CD4-positive, alpha-beta T cell treated with Interferon alpha-2 for 1 hour (primary cell): ENCODE measurements around the gene SNX9.

Experiments
- DNase-seq, 2 donors: peaks; one replicate each; pipeline ENCODE4 v3.0.0-alpha.2; 2020 to 2022

Gene SNX9

DNA sequence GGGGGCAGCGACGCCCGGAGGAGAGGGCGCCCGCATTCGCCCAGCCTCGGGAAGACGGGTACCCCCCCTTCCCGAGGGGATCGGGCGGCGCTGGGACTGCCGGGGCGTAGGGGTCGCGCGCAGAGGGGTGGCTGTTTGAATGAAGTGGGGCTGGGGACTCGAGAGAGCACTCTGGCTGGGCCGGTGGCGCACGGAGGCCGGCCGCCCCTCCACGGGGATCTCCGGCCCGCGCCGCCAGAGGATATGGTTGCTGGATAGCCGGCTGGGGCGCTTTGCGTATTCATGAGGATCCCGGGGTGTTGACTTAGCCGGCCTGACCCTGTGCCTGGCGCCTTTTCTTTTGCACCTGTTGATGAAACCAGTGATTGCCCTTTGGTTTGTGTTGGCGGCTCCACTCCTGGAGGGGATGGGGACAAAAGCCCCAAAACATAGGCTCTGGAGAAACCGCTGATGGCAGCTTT is 159.1 kb downstream of the SNX9 start:
- peak in 1 of 2 donors; percentile 33 for DNase-seq

GRCh38 chr6:157982563-157983405 is 159.7 kb downstream of the SNX9 start:
- peak in 1 of 2 donors; percentile 29 for DNase-seq

- peak in 1 of 2 donors; percentile 31 for DNase-seq
Observed at GRCh38 chr6:157983406-157984119, 160.5 kb downstream of the SNX9 start.

- DNase-seq = no peak
Observed at GRCh38 chr6:157984128-157984527, 161.1 kb downstream of the SNX9 start.

- DNase-seq = no peak
Observed at GRCh38 chr6:157984686-157985225, 161.7 kb downstream of the SNX9 start.

GRCh38 chr6:157985378-157986155 is 162.5 kb downstream of the SNX9 start:
- no peak for DNase-seq

DNA sequence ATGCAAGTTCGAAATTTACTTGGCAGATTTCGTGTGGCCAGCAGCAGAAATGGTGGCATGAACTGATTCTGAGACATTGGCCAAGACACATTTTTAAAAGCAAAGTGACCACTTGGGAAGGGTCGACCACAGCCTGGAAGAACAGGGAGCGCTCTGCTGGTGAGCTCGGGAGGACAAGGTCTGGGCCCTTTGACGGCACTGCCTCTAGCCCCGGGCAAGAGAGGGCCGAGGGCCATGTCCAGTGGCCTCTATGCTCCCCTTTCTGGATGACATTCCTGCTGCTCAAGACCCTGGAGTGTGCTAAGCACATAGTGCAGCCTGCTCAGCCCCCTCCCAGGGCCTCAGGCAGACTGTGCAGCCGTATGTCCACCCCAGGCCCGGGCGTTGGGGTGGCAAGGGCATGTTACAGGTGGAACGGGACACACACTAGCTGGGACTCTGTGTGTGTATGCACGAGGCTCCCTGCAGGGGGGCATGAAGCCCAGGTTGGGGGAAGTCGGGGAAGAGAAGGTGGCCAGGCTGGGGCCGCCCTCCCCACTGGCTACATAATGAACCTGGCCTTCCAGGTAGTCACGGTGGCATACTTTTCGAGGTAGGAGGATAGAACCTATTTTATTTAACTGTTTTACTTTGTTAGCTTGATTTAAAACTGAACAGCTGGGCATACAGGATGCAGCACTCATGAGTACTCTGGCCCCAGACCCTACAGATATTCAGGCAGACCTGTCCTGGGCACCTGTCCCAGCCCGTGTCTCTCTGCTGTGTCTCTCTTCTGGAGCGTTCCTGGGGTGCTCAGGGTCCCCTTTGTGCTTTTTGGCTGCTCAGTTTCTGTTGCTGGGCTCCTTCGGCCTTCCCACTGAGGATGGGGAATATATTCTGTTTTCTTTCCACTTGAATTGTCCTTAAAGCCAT is 165.0 kb downstream of the SNX9 start:
- no peak for DNase-seq

GRCh38 chr6:157988700-157989063 is 165.6 kb downstream of the SNX9 start:
- DNase-seq = no peak

- no peak for DNase-seq
Observed at GRCh38 chr6:157989541-157990289, 166.7 kb downstream of the SNX9 start.

- DNase-seq = peak in 1 of 2 donors; percentile 22
Observed at GRCh38 chr6:157990321-157991066, 167.4 kb downstream of the SNX9 start.

- no peak for DNase-seq
Observed at GRCh38 chr6:157991067-157991432, 168.0 kb downstream of the SNX9 start.

DNA sequence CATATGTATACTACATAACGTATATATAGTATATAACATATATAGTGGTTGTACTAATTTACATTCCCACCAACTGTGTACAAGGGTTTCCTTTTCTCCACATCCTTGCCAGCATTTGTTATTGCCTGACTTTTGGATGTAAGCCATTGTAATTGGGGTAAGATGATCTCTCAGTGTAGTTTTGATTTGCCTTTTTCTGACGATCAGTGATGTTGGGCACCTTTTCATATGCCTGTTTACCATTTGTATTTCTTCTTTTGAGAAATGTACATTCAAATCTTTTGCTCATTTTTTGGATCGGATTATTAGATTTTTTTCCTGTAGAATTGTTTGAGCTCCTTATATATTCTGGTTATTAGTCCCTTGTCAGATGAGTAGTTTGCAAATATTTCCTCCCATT is 170.0 kb downstream of the SNX9 start:
- no peak for DNase-seq

GRCh38 chr6:157994125-157994795 is 171.2 kb downstream of the SNX9 start:
- no peak for DNase-seq
